HEK293 (cell line): Measurements from ENCODE around the gene PDK2.
A peak's percentile ranks its signal among the peaks of the same experiment; 100 is the strongest.

ENCODE experiments used
- CTCF ChIA-PET: fragments of 350-600 bp; formaldehyde crosslinking; extraction: SDS; loops from one replicate; lab custom pipeline; 2021; ENCODE audit warnings: antibody characterized with exemption; lab: Yijun Ruan, JAX
- POLR2A ChIA-PET: fragments of 300-600 bp; formaldehyde crosslinking; extraction: SDS; loops from one replicate; lab custom pipeline; 2020; ENCODE audit warnings: antibody characterized with exemption, inconsistent platforms; lab: Yijun Ruan, JAX
- H3K27ac ChIP-seq: fragments of 200-500 bp; sonication (Bioruptor generic); 2 replicates; pipeline ENCODE4 v1.5.1; 2014; ENCODE audit warnings: low read depth, low read length, control low read depth, inconsistent platforms; ENCODE audit errors: extremely low read depth
- H3K36me3 ChIP-seq, 2 experiments: fragments of 200-500 bp in 1 of 2; sonication (Bioruptor generic) in 1 of 2; 1 replicate in 1 of 2; 2 replicates in 1 of 2; pipeline ENCODE4 v1.5.1; 2014 to 2017; ENCODE audit warnings: inconsistent platforms in 2 of 2, low read length in 2 of 2; ENCODE audit not compliant: control insufficient read depth in 2 of 2, insufficient read depth in 1 of 2
- H3K4me1 ChIP-seq: fragments of 200-500 bp; sonication (Bioruptor generic); 2 replicates; pipeline ENCODE4 v1.5.1; 2014; ENCODE audit warnings: mild to moderate bottlenecking, low read length, inconsistent platforms; ENCODE audit not compliant: control insufficient read depth, insufficient read depth
- H3K4me3 ChIP-seq: 2 replicates; pipeline ENCODE4 v1.5.1; 2011; ENCODE audit warnings: low read depth, mild to moderate bottlenecking, control low read depth, low read length, moderate library complexity
- H3K9me3 ChIP-seq: fragments of 200-500 bp; sonication (Bioruptor generic); 2 replicates; pipeline ENCODE4 v1.5.1; 2014; ENCODE audit warnings: low read depth, low read length, inconsistent platforms; ENCODE audit not compliant: control insufficient read depth, insufficient read depth
- GLI2 ChIP-seq: fragments of 450-650 bp; formaldehyde crosslinking; IDR thresholded peaks from 2 replicates; pipeline ENCODE4; 2017; ENCODE audit warnings: missing biosample characterization, missing genetic modification characterization, low read depth, borderline replicate concordance
- GLIS1 ChIP-seq: fragments of 450-650 bp; formaldehyde crosslinking; IDR thresholded peaks from 2 replicates; pipeline ENCODE4 v1.5.1; 2016; ENCODE audit warnings: missing biosample characterization, missing genetic modification characterization
- IKZF3 ChIP-seq: fragments of 450-650 bp; IDR thresholded peaks from 2 replicates; pipeline ENCODE4 v1.5.0; 2018; ENCODE audit warnings: missing biosample characterization, mild to moderate bottlenecking, missing genetic modification characterization, moderate library complexity
- KLF9 ChIP-seq: fragments of 450-650 bp; formaldehyde crosslinking; IDR thresholded peaks from 2 replicates; pipeline ENCODE4 v1.5.1; 2016; ENCODE audit warnings: missing biosample characterization, missing genetic modification characterization, low read depth
- WT1 ChIP-seq: fragments of 450-650 bp; formaldehyde crosslinking; IDR thresholded peaks from 2 replicates; pipeline ENCODE4 v1.5.1; 2016; ENCODE audit warnings: missing biosample characterization, missing genetic modification characterization
- ZBTB17 ChIP-seq: fragments of 450-650 bp; formaldehyde crosslinking; IDR thresholded peaks from 2 replicates; pipeline ENCODE4 v1.5.1; 2016; ENCODE audit warnings: missing biosample characterization, missing genetic modification characterization
- ZBTB8A ChIP-seq: fragments of 450-650 bp; formaldehyde crosslinking; IDR thresholded peaks from 2 replicates; pipeline ENCODE4 v1.5.1; 2016; ENCODE audit warnings: missing biosample characterization, missing genetic modification characterization
- ZFP37 ChIP-seq: fragments of 450-650 bp; formaldehyde crosslinking; IDR thresholded peaks from 2 replicates; pipeline ENCODE4 v1.5.1; 2016; ENCODE audit warnings: missing biosample characterization, missing genetic modification characterization
- ZIC2 ChIP-seq: fragments of 450-650 bp; formaldehyde crosslinking; IDR thresholded peaks from 2 replicates; pipeline ENCODE4 v1.5.1; 2016; ENCODE audit warnings: missing biosample characterization, missing genetic modification characterization
- ZNF324 ChIP-seq: fragments of 450-650 bp; formaldehyde crosslinking; IDR thresholded peaks from 2 replicates; pipeline ENCODE4 v1.5.1; 2016; ENCODE audit warnings: missing biosample characterization, missing genetic modification characterization
- ZNF335 ChIP-seq: fragments of 450-650 bp; formaldehyde crosslinking; conservative IDR thresholded peaks from 2 replicates; pipeline ENCODE4 v1.5.1; 2016; ENCODE audit warnings: missing biosample characterization, missing genetic modification characterization
- ZNF366 ChIP-seq: fragments of 450-650 bp; formaldehyde crosslinking; conservative IDR thresholded peaks from 2 replicates; pipeline ENCODE4 v1.5.1; 2016; ENCODE audit warnings: missing biosample characterization, missing genetic modification characterization
- ZNF544 ChIP-seq: fragments of 450-650 bp; formaldehyde crosslinking; IDR thresholded peaks from 2 replicates; pipeline ENCODE4 v1.5.0; 2017; ENCODE audit warnings: missing biosample characterization, missing genetic modification characterization
- ZNF596 ChIP-seq: fragments of 450-650 bp; IDR thresholded peaks from 2 replicates; pipeline ENCODE4 v1.5.0; 2018; ENCODE audit warnings: missing biosample characterization, mild to moderate bottlenecking, missing genetic modification characterization, moderate library complexity
- ZNF623 ChIP-seq: fragments of 450-650 bp; formaldehyde crosslinking; IDR thresholded peaks from 2 replicates; pipeline ENCODE4 v1.5.1; 2016; ENCODE audit warnings: missing biosample characterization, missing genetic modification characterization
- ZNF76 ChIP-seq: fragments of 450-650 bp; formaldehyde crosslinking; IDR thresholded peaks from 2 replicates; pipeline ENCODE4; 2016; ENCODE audit warnings: low read depth, missing biosample characterization, missing genetic modification characterization, borderline replicate concordance
- ZSCAN4 ChIP-seq: fragments of 450-650 bp; formaldehyde crosslinking; IDR thresholded peaks from 2 replicates; pipeline ENCODE4 v1.5.1; 2017; ENCODE audit warnings: missing biosample characterization, missing genetic modification characterization
- TF ChIP-seq, protein P1 (sequence below): fragments of 450-650 bp; formaldehyde crosslinking; IDR thresholded peaks from 2 replicates; pipeline ENCODE4 v1.5.1; 2017; ENCODE audit warnings: missing biosample characterization, missing genetic modification characterization
- TF ChIP-seq, protein P2 (sequence below): IDR thresholded peaks from 2 replicates; pipeline ENCODE4 v1.6.1; 2011; ENCODE audit warnings: mild to moderate bottlenecking, low read depth, low read length, borderline replicate concordance
- TF ChIP-seq, protein P3 (sequence below): fragments of 450-650 bp; formaldehyde crosslinking; IDR thresholded peaks from 2 replicates; pipeline ENCODE4 v1.5.1; 2017; ENCODE audit warnings: missing biosample characterization, missing genetic modification characterization
- TF ChIP-seq, protein P4 (sequence below): fragments of 450-650 bp; IDR thresholded peaks from 2 replicates; pipeline ENCODE4 v1.5.1; 2018; ENCODE audit warnings: missing biosample characterization, mild to moderate bottlenecking, missing genetic modification characterization

Gene PDK2

DNA sequence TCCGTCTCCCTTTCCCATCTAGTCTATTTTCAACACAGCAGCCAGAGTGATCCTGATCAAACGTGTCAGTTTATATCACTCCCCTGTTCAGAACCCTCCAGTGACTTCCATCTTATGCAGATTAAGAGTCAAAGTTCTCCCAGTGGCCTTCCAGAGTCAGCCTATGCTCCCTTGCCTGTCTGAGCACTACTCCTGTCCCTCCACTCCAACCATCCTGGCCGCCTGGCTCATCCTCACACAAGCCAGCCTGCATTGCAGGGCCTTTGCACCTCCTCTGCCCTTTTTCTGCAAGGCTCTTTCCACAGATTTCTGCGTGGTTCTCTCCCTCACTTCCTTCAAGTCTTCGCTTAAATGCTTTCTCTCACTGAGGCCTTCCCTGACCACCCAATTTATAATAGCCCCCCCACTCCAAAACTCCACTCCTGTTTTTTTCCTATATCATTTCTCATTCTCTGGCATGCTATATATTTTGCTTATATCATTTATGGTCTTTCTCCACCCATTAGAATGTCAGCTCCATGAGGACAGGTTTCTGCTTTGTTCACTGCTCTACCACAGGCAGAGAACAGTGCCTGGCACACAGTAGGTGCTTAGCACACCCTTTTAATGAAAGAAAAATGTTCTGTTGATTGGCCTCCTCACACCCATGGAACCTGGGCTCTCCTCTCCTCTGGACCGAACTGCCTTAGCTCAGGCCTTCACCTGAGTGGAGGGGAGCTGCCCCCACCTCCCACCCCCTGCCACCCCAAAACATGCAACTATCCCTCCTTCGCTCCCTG is 25.5 kb downstream of the PDK2 start:
- peaks cover 13% of the 10 kb centered on the region for H3K4me1 ChIP-seq
- H3K36me3 ChIP-seq: peaks cover 0 to 4% of the 10 kb centered on the region in 2 experiments; a peak in 1 of 3 replicates
- no peaks in the 10 kb centered on the region for H3K9me3 ChIP-seq
- POLR2A ChIA-PET: no interaction called here
- H3K4me3 ChIP-seq: no peak overlapping the region
- no peak overlapping the region for H3K27ac ChIP-seq
- TF ChIP-seq ZNF623 (tag by site-specific recombination) (peak; percentile 67), GLI2 (no peak)
- TF ChIP-seq, protein P1, sequence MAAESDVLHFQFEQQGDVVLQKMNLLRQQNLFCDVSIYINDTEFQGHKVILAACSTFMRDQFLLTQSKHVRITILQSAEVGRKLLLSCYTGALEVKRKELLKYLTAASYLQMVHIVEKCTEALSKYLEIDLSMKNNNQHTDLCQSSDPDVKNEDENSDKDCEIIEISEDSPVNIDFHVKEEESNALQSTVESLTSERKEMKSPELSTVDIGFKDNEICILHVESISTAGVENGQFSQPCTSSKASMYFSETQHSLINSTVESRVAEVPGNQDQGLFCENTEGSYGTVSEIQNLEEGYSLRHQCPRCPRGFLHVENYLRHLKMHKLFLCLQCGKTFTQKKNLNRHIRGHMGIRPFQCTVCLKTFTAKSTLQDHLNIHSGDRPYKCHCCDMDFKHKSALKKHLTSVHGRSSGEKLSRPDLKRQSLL (tag by site-specific recombination): no peak
- TF ChIP-seq, all 188 proteins: peak for 1
- CTCF ChIA-PET: interaction anchor here (1.5 to 3.9 kb wide), 4 partner anchors 19 to 177 kb away, joined by 4 to 18 read pairs (median 10); no protein-coding TSS in a partner anchor

GRCh38 chr17:50122945-50123344 is 27.8 kb downstream of the PDK2 start:
- H3K9me3 ChIP-seq: no peaks in the 10 kb centered on the region
- peaks cover 0 to 4% of the 10 kb centered on the region in 2 experiments; a peak in 1 of 3 replicates for H3K36me3 ChIP-seq
- no peak overlapping the region; the same call in 1 of the 2 replicates for H3K27ac ChIP-seq
- POLR2A ChIA-PET: interaction anchor here (0.6 to 1.9 kb wide), 4 partner anchors 8 to 77 kb away, joined by 4 to 8 read pairs (median 5); no protein-coding TSS in a partner anchor
- H3K4me3 ChIP-seq: no peak overlapping the region
- H3K4me1 ChIP-seq: peaks cover 13% of the 10 kb centered on the region
- peak; percentile 61 for TF ChIP-seq ZIC2
- no peak for TF ChIP-seq ZNF544 (tag by site-specific recombination)
- TF ChIP-seq, all 188 proteins: peak for 1
- CTCF ChIA-PET: interaction anchor here (0.7 to 3.4 kb wide), 15 partner anchors 8 to 189 kb away, joined by 3 to 28 read pairs (median 5); no protein-coding TSS in a partner anchor

- Histone ChIP-seq H3K9me3 (no peaks in the 10 kb centered on the region), H3K36me3 (peaks cover 0 to 4% of the 10 kb centered on the region in 2 experiments; a peak in 1 of 3 replicates), H3K27ac (peak overlapping the region; percentile 60), H3K4me3 (no peak overlapping the region), H3K4me1 (peaks cover 13% of the 10 kb centered on the region)
- POLR2A ChIA-PET: interaction anchor here (0.7 to 1.9 kb wide), 3 partner anchors 8 to 76 kb away, joined by 4 to 8 read pairs (median 6); no protein-coding TSS in a partner anchor
- CTCF ChIA-PET: interaction anchor here (0.6 to 3.4 kb wide), 9 partner anchors 9 to 209 kb away, joined by 3 to 28 read pairs (median 4); partner anchors contain the start of gene PDK2
- TF ChIP-seq, protein P2, sequence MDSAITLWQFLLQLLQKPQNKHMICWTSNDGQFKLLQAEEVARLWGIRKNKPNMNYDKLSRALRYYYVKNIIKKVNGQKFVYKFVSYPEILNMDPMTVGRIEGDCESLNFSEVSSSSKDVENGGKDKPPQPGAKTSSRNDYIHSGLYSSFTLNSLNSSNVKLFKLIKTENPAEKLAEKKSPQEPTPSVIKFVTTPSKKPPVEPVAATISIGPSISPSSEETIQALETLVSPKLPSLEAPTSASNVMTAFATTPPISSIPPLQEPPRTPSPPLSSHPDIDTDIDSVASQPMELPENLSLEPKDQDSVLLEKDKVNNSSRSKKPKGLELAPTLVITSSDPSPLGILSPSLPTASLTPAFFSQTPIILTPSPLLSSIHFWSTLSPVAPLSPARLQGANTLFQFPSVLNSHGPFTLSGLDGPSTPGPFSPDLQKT: no peak
- peak; percentile 93 for TF ChIP-seq ZBTB17
- TF ChIP-seq, protein P3, sequence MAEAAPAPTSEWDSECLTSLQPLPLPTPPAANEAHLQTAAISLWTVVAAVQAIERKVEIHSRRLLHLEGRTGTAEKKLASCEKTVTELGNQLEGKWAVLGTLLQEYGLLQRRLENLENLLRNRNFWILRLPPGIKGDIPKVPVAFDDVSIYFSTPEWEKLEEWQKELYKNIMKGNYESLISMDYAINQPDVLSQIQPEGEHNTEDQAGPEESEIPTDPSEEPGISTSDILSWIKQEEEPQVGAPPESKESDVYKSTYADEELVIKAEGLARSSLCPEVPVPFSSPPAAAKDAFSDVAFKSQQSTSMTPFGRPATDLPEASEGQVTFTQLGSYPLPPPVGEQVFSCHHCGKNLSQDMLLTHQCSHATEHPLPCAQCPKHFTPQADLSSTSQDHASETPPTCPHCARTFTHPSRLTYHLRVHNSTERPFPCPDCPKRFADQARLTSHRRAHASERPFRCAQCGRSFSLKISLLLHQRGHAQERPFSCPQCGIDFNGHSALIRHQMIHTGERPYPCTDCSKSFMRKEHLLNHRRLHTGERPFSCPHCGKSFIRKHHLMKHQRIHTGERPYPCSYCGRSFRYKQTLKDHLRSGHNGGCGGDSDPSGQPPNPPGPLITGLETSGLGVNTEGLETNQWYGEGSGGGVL (tag by site-specific recombination): peak; percentile 55
- TF ChIP-seq IKZF3 (tag by site-specific recombination): peak; percentile 89
- TF ChIP-seq ZFP37 (tag by site-specific recombination): no peak
- no peak for TF ChIP-seq KLF9 (tag by site-specific recombination)
- no peak for TF ChIP-seq ZSCAN4
- peak; percentile 92 for TF ChIP-seq WT1 (tag by site-specific recombination)
- peak; percentile 100 for TF ChIP-seq ZIC2
- peak; percentile 95 for TF ChIP-seq GLIS1 (tag by site-specific recombination)
- peak; percentile 65 for TF ChIP-seq ZNF366
- TF ChIP-seq, protein P4, sequence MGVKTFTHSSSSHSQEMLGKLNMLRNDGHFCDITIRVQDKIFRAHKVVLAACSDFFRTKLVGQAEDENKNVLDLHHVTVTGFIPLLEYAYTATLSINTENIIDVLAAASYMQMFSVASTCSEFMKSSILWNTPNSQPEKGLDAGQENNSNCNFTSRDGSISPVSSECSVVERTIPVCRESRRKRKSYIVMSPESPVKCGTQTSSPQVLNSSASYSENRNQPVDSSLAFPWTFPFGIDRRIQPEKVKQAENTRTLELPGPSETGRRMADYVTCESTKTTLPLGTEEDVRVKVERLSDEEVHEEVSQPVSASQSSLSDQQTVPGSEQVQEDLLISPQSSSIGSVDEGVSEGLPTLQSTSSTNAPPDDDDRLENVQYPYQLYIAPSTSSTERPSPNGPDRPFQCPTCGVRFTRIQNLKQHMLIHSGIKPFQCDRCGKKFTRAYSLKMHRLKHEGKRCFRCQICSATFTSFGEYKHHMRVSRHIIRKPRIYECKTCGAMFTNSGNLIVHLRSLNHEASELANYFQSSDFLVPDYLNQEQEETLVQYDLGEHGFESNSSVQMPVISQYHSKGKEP (tag by site-specific recombination): no peak
- peak; percentile 71; the same call in 1 of the 2 replicates for TF ChIP-seq ZNF324 (tag by site-specific recombination)
- peak; percentile 73 for TF ChIP-seq ZNF335 (tag by site-specific recombination)
- TF ChIP-seq ZNF596: no peak
- TF ChIP-seq ZNF76 (tag by site-specific recombination): peak; percentile 78; the same call in 1 of the 2 replicates
- peak; percentile 13; the same call in 1 of the 2 replicates for TF ChIP-seq ZBTB8A (tag by site-specific recombination)
These were observed 28.6 kb downstream of the PDK2 start for GRCh38 chr17:50123649-50124349.
